ENCODE measurements around the gene AUP1.

DNA sequence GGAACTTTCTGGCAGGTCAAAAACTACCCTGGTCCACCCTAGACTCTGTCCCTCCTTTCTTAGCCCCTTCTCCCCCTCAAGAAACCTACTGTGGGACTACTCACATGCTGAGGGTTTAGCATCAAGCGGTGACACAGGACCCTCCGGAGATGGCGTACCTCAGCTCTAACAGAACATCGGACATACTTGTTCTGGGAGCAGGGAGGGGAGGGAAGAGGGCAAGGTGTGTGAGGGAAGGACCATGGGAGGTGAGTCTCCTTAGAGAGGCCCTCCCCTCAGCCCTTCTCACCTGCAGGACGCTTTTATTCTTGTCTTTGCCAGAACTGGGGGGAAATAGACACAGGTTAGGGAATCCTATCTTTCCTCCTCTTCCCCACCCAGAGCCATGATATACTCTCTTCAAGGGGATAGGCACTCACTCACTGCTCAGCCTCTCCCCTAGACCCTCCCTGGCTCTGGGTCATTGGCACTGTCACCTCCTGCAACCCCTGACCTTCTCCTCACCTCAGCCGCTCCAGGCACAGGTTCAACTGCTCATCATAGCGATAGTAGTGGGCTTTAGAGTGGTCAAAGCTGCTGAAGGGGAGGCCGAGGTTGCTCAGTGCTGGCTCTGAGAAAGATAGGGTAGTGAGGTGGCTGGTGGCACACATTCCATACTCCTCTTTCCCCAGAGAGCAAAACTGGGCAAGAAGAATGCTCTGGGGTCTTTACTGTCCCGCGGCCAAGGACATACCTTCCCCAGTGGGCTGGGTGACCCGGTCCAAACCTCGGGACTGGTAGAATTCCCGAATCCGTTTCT, 23.9 kb downstream of the AUP1 start:
- TF ChIP-seq CTCF (IDR thresholded peaks at IDR 0.05) (no peak), POLR2A (IDR thresholded peaks at IDR 0.05) (no peak)

All from body of pancreas (tissue), 4 donors.